Measurements from ENCODE around the gene SLX4. TPM values are rescaled to one million over a fixed set of nuclear protein-coding genes. Genes with fewer than 3 reads are reported as not detected.

SLX4 gene
- polyA plus RNA-seq, 2 of the 4 experiments (the other 2 are of a cell fraction): 3.0 to 5.0 TPM

GRCh38 chr16:3645108-3645503 lies 33.7 kb upstream of the SLX4 start (continued):
- TF ChIP-seq KDM1A (IDR thresholded peaks at IDR 0.05; ENCODE audit: low read depth) (no peak), CHD2 (IDR thresholded peaks at IDR 0.05; ENCODE audit: low read length, partially characterized antibody) (no peak), ZNF302 (CRISPR knock-in tag; IDR thresholded peaks at IDR 0.05) (no peak), MAZ (IDR thresholded peaks at IDR 0.05; ENCODE audit: borderline replicate concordance, low read depth, low read length) (no peak), KDM5A (IDR thresholded peaks at IDR 0.05) (no peak)

GRCh38 chr16:3643095-3643730 lies 31.8 kb upstream of the SLX4 start:
- Histone ChIP-seq H3K9me3 (no peaks in the 10 kb centered on the region), H3K4me2 (no peak overlapping the region), H3K27ac (no peak overlapping the region), H3K4me3 (no peak overlapping the region), H3K4me1 (peaks cover 16% of the 10 kb centered on the region)
- no peak for DNase-seq (ENCODE audit: low read depth in 1 of 2, low spot score in 1 of 2)
- CTCF ChIA-PET: interaction anchor here (1.1 to 1.7 kb wide), 3 partner anchors 10 to 296 kb away, joined by 3 to 5 read pairs (median 3); no protein-coding TSS in a partner anchor
- TF ChIP-seq EP300 (IDR thresholded peaks at IDR 0.05): no peak
- no peak for TF ChIP-seq PBX3 (IDR thresholded peaks at IDR 0.05)
- TF ChIP-seq CBX2 (IDR thresholded peaks at IDR 0.05; ENCODE audit: borderline replicate concordance, low read depth): no peak
- TF ChIP-seq EHMT2 (IDR thresholded peaks at IDR 0.05; ENCODE audit: low read depth): no peak
- TF ChIP-seq HOXB5 (CRISPR knock-in tag; IDR thresholded peaks at IDR 0.05): no peak
- TF ChIP-seq HDAC2 (IDR thresholded peaks at IDR 0.05): no peak
- TF ChIP-seq FOXS1 (CRISPR knock-in tag; IDR thresholded peaks at IDR 0.05): no peak
- TF ChIP-seq FOSB (CRISPR knock-in tag; IDR thresholded peaks at IDR 0.05): no peak
- no peak for TF ChIP-seq MYC (IDR thresholded peaks at IDR 0.05; ENCODE audit: borderline replicate concordance, low read length)
- TF ChIP-seq RNF2 (IDR thresholded peaks at IDR 0.05; ENCODE audit: borderline replicate concordance, low read depth): no peak
- TF ChIP-seq SREBF2 (IDR thresholded peaks at IDR 0.05): no peak
- no peak for TF ChIP-seq REST (IDR thresholded peaks at IDR 0.05)
- 91% methylated on average over 14 of the region's 14 CpGs for WGBS (ENCODE audit: missing lambda C conversion rate)
- POLR2A ChIA-PET: no interaction called here
- FAIRE-seq: no peak
- ATAC-seq: no peak

- peak in 1 of 2 experiments; percentile 52; a peak in 4 of 6 replicates for ATAC-seq
- Histone ChIP-seq H3K27ac (no peak overlapping the region), H3K4me3 (no peak overlapping the region), H3K4me2 (no peak overlapping the region), H3K9me3 (no peaks in the 10 kb centered on the region), H3K4me1 (peaks cover 19% of the 10 kb centered on the region)
- DNase-seq (ENCODE audit: low read depth in 1 of 2, low spot score in 1 of 2): no peak
- POLR2A ChIA-PET: no interaction called here
- no peak for FAIRE-seq
- CTCF ChIA-PET: interaction anchor here (0.6 to 1.7 kb wide), 5 partner anchors 10 to 296 kb away, joined by 3 to 5 read pairs (median 3); partner anchors contain the start of gene CLUAP1
- WGBS (ENCODE audit: missing lambda C conversion rate): 72% methylated on average over 21 of the region's 21 CpGs
- TF ChIP-seq CHD2 (IDR thresholded peaks at IDR 0.05; ENCODE audit: low read length, partially characterized antibody): no peak
- TF ChIP-seq GATA3 (IDR thresholded peaks at IDR 0.05; ENCODE audit: borderline replicate concordance): no peak
- no peak for TF ChIP-seq HEYL (CRISPR knock-in tag; IDR thresholded peaks at IDR 0.05)
- TF ChIP-seq RNF2 (IDR thresholded peaks at IDR 0.05; ENCODE audit: borderline replicate concordance, low read depth): no peak
- no peak for TF ChIP-seq NFE2L2 (conservative IDR thresholded peaks at IDR 0.05; ENCODE audit: low read length)
- no peak for TF ChIP-seq MAX (IDR thresholded peaks at IDR 0.05)
- no peak for TF ChIP-seq EHF (CRISPR knock-in tag; IDR thresholded peaks at IDR 0.05)
- TF ChIP-seq ESRRA (IDR thresholded peaks at IDR 0.05; ENCODE audit: borderline replicate concordance, low read length): no peak
- no peak for TF ChIP-seq SREBF2 (IDR thresholded peaks at IDR 0.05)
- TF ChIP-seq CTCF (IDR thresholded peaks at IDR 0.05): no peak
- TF ChIP-seq POLR2AphosphoS2 (conservative IDR thresholded peaks at IDR 0.05; ENCODE audit: low read length): no peak
- no peak for TF ChIP-seq CBX2 (IDR thresholded peaks at IDR 0.05; ENCODE audit: borderline replicate concordance, low read depth)
- no peak for TF ChIP-seq MAFK (IDR thresholded peaks at IDR 0.05; ENCODE audit: partially characterized antibody)
- TF ChIP-seq ELK1 (IDR thresholded peaks at IDR 0.05; ENCODE audit: low read depth, low read length): no peak
- no peak for TF ChIP-seq HDAC2 (IDR thresholded peaks at IDR 0.05)
These were observed 31.1 kb upstream of the SLX4 start for GRCh38 chr16:3642397-3643094.
